Measurements from ENCODE around the gene B9D1.

The B9D1 gene

DNA sequence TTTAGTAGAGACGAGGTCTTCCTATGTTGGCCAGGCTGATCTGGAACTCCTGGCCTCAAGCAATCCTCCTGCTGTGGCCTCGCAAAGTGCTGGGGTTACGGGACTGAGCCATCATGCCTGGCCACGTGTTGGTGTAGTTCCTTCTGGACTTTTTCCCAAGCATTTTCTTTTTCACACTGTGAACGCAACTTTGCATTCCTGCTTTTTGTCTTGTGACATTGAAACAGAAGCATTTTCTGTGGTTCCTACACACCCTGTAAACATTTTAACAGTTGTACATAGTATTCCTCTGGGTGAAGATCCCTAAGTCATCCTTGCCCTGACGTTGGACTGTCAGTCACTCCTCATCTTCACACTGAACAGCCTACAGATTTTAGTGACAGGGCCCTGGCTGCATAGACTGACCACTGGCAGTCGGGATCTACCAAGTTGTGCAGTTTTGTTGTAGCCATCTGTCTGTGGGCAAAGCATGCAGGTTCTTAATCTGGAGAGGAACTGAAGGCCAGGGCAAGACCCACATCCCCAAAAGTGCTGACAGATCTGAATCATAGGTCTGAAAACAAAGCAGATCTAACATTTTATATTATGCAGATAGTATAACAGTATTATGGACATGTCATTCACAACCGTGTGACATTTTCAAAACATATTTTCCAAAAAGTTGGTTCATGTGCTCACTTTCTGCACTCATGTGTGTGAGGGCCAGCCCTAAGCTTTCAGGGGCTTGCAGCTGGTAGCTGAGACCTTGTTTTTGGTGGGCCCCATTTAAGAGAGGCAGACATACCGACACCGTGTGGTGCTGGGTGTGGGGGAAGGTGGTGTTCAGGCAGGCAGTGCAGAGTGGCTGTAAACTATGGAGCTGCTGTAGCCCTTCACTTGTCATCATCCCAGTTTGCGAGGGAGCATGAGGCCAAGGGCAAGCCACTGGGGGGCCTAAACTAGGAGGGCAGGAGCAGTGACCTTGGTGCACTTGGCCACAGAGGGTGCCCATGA, 65.4 kb downstream of the B9D1 start:
- DNase-seq, result no peak

DNA sequence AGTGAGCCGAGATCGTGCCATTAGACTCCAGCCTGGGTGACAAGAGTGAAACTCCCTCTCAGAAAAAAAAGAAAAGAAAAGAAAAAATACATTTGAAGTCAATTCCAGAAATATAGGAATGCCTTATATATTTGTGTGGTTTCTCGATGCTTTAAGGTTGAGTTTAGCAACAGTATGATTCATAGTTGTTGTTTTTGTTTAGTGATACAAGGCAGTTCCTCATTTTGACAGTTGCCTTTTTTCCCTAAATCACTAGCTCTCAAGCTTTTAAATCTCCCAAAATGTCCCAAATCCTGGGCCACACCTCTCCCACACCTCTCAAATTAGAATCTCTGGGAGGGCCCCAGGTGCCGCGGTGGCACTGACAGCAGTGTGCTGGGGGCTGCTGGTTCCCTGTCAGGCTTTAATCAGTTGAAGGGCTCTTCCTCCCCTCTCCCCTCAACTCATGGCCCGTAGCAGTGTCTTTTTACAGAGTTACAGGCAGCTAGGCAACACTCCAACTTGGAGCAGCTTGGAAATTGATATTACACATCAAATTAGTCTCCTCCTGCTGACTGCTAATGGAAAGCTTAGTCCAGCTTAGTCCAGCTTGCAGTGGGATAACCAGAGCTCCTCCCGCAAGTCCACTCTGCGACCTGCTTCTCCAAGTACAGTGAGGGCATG, 66.9 kb downstream of the B9D1 start:
- DNase-seq, result no peak

DNA sequence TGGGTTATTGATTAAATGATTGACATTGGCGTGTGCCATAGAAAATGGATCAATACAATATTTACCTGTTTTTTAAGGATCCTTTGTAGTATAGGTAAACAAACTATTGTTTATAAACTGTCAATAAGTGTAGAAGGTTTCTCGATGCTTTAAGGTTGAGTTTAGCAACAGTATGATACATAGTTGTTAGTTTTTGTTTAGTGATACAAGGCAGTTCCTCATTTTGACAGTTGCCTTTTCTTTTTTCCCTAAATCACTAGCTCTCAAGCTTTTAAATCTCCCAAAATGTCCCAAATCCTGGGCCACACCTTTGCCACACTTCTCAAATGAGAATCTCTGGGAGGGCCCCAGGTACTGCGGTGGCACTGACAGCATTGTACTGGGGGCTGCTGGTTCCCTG, 68.1 kb downstream of the B9D1 start:
- no peak for DNase-seq

Measured in activated T-cell treated with anti-CD3 and anti-CD28 coated beads for 4 hours (primary cell).